Gastrocnemius medialis (tissue), 4 donors: ENCODE data around the gene SAMD3.

Source experiments
- POLR2A ChIP-seq, 2 donors: fragments of 450-650 bp; IDR thresholded peaks; one replicate each; pipeline ENCODE4 v1.6.1; 2017; ENCODE audit warnings: antibody characterized with exemption in 2 of 2, mild to moderate bottlenecking in 2 of 2, moderate library complexity in 2 of 2
- TF ChIP-seq, protein P1 (sequence below), 5 experiments: fragments of 450-650 bp in 3 of 5; fragments of 200-600 bp in 2 of 5; sonication (generic) in 2 of 5; IDR thresholded peaks in 4 of 5; conservative IDR thresholded peaks in 1 of 5; 1 replicate in 4 of 5; 2 replicates in 1 of 5; pipeline ENCODE4 v1.5.1; 2016 to 2019; ENCODE audit warnings: antibody characterized with exemption in 5 of 5, mild to moderate bottlenecking in 3 of 5, moderate library complexity in 3 of 5

DNA sequence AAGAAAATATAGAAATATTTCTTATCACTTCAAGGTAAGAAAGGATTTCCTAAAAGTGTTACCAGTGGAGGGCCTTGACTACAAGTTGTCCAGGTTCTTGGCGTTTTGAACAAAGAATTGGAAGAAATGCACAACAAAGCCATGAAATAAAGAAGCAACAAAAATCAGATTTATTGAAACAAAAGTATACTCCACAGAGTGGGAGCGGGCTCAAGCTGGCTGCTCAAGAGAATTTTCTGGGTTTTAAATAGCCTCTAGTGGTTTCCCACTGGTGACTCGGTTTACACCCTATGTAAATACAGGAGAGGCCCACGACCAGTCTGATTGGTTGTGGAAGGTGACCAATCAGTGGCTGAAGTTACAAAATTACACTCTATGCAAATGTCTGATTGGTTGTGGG is 64.2 kb downstream of the SAMD3 start:
- TF ChIP-seq, protein P1, sequence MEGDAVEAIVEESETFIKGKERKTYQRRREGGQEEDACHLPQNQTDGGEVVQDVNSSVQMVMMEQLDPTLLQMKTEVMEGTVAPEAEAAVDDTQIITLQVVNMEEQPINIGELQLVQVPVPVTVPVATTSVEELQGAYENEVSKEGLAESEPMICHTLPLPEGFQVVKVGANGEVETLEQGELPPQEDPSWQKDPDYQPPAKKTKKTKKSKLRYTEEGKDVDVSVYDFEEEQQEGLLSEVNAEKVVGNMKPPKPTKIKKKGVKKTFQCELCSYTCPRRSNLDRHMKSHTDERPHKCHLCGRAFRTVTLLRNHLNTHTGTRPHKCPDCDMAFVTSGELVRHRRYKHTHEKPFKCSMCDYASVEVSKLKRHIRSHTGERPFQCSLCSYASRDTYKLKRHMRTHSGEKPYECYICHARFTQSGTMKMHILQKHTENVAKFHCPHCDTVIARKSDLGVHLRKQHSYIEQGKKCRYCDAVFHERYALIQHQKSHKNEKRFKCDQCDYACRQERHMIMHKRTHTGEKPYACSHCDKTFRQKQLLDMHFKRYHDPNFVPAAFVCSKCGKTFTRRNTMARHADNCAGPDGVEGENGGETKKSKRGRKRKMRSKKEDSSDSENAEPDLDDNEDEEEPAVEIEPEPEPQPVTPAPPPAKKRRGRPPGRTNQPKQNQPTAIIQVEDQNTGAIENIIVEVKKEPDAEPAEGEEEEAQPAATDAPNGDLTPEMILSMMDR (IDR thresholded peaks at IDR 0.05 in 4 of 5, conservative IDR thresholded peaks at IDR 0.05 in 1 of 5) = no peak
- TF ChIP-seq POLR2A (IDR thresholded peaks at IDR 0.05) = no peak
